HCT116 (cell line): Measurements from ENCODE around the gene CD3G. TPM values are rescaled to one million over a fixed set of nuclear protein-coding genes. Genes with fewer than 3 reads are reported as not detected.

Source experiments
- ATAC-seq: fragments of 200-7000 bp; cut with Tn5 transposase; 2 replicates; pipeline ENCODE4 v1.9.1; 2020; ENCODE audit warnings: mild to moderate bottlenecking, moderate library complexity
- BruUV-seq: library from RNA; stranded (reverse); fragments of 400-500 nt; replicated peaks from 2 replicates; lab custom pipeline; 2021; lab: Mats Ljungman, UMichigan
- CTCF ChIA-PET: fragments of 300-600 bp; sonication (Branson Sonifier 250); formaldehyde crosslinking; loops from one replicate; lab custom pipeline; 2021; ENCODE audit warnings: antibody characterized with exemption; lab: Charles Lee
- POLR2A ChIA-PET: fragments of 300-600, 350-600 bp; sonication (Branson Sonifier 250); formaldehyde crosslinking; loops from one replicate; lab custom pipeline; 2021; ENCODE audit warnings: antibody characterized with exemption; lab: Charles Lee
- RAD21 ChIA-PET, 2 experiments: fragments of 300-600 bp; sonication (Branson Sonifier 250); formaldehyde crosslinking; loops; one replicate each; lab custom pipeline; 2023; ENCODE audit warnings: low total read pairs in 2 of 2; ENCODE audit not compliant: uncharacterized antibody in 2 of 2, unreplicated experiment in 2 of 2, low non-redundant PET in 1 of 2; lab: Charles Lee
- DNase-seq: peaks from one replicate; pipeline ENCODE4 v3.0.0-alpha.2; 2010; ENCODE audit warnings: low read depth, low spot score
- H2AFZ ChIP-seq: fragments of 200-600 bp; shearing (Covaris generic), sonication (generic); 2 replicates; pipeline ENCODE4 v1.6.1; 2017; ENCODE audit warnings: low read depth, mixed run types, mixed read lengths, antibody characterized with exemption, low read length; ENCODE audit not compliant: poor library complexity, severe bottlenecking
- H3K27ac ChIP-seq: 2 replicates; pipeline ENCODE4 v1.5.1; 2012; ENCODE audit warnings: low read depth, low read length
- H3K27me3 ChIP-seq: fragments of 200-600 bp; sonication (generic); 2 replicates; pipeline ENCODE4 v1.6.1; 2016; ENCODE audit warnings: mixed run types, low read length, mixed read lengths; ENCODE audit not compliant: insufficient read depth
- H3K36me3 ChIP-seq, 2 experiments: fragments of 200-500 bp in 1 of 2; fragments of 200-600 bp in 1 of 2; sonication (Bioruptor generic) in 1 of 2; sonication (generic) in 1 of 2; 2 replicates each; pipeline versions ENCODE4 v1.5.1 to v1.6.1; 2014 to 2016; ENCODE audit warnings: low read length in 2 of 2, inconsistent platforms in 1 of 2, mixed read lengths in 1 of 2, mixed run types in 1 of 2; ENCODE audit not compliant: insufficient read depth in 2 of 2, control insufficient read depth in 1 of 2
- H3K4me1 ChIP-seq, 2 experiments: fragments of 200-600 bp in 1 of 2; sonication (generic) in 1 of 2; 2 replicates each; pipeline versions ENCODE4 v1.5.1 to v1.6.1; 2012 to 2017; ENCODE audit warnings: low read length in 2 of 2, inconsistent platforms in 1 of 2, mild to moderate bottlenecking in 1 of 2, mixed read lengths in 1 of 2, mixed run types in 1 of 2, moderate library complexity in 1 of 2; ENCODE audit not compliant: insufficient read depth in 2 of 2, control insufficient read depth in 1 of 2
- H3K4me2 ChIP-seq: fragments of 200-600 bp; sonication (generic); 2 replicates; pipeline ENCODE4 v1.6.1; 2017; ENCODE audit warnings: mixed run types, low read length, mixed read lengths
- H3K4me3 ChIP-seq, 2 experiments: fragments of 200-600 bp in 1 of 2; sonication (generic) in 1 of 2; replicated peaks in 1 of 2; 2 replicates each; pipeline ENCODE4 v1.5.1; 2011 to 2016; ENCODE audit warnings: low read length in 2 of 2, control low read depth in 1 of 2, low read depth in 1 of 2, mild to moderate bottlenecking in 1 of 2, mixed read lengths in 1 of 2, mixed run types in 1 of 2
- H3K79me2 ChIP-seq: fragments of 200-600 bp; sonication (generic); 2 replicates; pipeline ENCODE4 v1.6.1; 2017; ENCODE audit warnings: mild to moderate bottlenecking, mixed run types, low read length, moderate library complexity, mixed read lengths; ENCODE audit not compliant: insufficient read depth
- H3K9ac ChIP-seq: fragments of 200-600 bp; sonication (generic); 2 replicates; pipeline ENCODE4 v1.6.1; 2016; ENCODE audit warnings: low read length, mixed read lengths
- H3K9me2 ChIP-seq: fragments of 200-600 bp; sonication (generic), shearing (Covaris generic); 2 replicates; pipeline ENCODE4 v1.6.1; 2017; ENCODE audit warnings: mixed run types, mild to moderate bottlenecking, moderate library complexity; ENCODE audit not compliant: insufficient read depth
- H3K9me3 ChIP-seq, 2 experiments: fragments of 200-500 bp in 1 of 2; fragments of 200-600 bp in 1 of 2; sonication (Bioruptor generic) in 1 of 2; sonication (generic) in 1 of 2; 2 replicates each; pipeline ENCODE4 v1.6.1; 2014 to 2017; ENCODE audit warnings: low read length in 2 of 2, mixed read lengths in 2 of 2, inconsistent platforms in 1 of 2, low read depth in 1 of 2, mild to moderate bottlenecking in 1 of 2, mixed run types in 1 of 2, moderate library complexity in 1 of 2; ENCODE audit not compliant: control insufficient read depth in 1 of 2, insufficient read depth in 1 of 2
- H4K20me1 ChIP-seq: fragments of 200-600 bp; sonication (generic), shearing (Covaris generic); 2 replicates; pipeline ENCODE4 v1.6.1; 2017; ENCODE audit warnings: mixed run types, mild to moderate bottlenecking, moderate library complexity; ENCODE audit not compliant: insufficient read depth
- CTCF ChIP-seq, 3 experiments: fragments of 200-600 bp in 1 of 3; sonication (generic) in 1 of 3; IDR thresholded peaks in 2 of 3; conservative IDR thresholded peaks in 1 of 3; 2 replicates each; pipeline ENCODE4 v1.5.1; 2012 to 2017; ENCODE audit warnings: low read depth in 2 of 3, low read length in 2 of 3, antibody characterized with exemption in 1 of 3, borderline replicate concordance in 1 of 3, control low read depth in 1 of 3, mild to moderate bottlenecking in 1 of 3, mixed read lengths in 1 of 3, mixed run types in 1 of 3, moderate library complexity in 1 of 3; ENCODE audit not compliant: insufficient read depth in 1 of 3
- EGR1 ChIP-seq: IDR thresholded peaks from 2 replicates; pipeline ENCODE4 v1.6.1; 2012; ENCODE audit warnings: low read depth
- EZH2phosphoT487 ChIP-seq: fragments of 200-600 bp; IDR thresholded peaks from 2 replicates; pipeline ENCODE4 v1.6.1; 2018; ENCODE audit warnings: antibody characterized with exemption, borderline replicate concordance
- POLR2A ChIP-seq: IDR thresholded peaks from 2 replicates; pipeline ENCODE4 v1.7.0; 2011; ENCODE audit warnings: borderline replicate concordance; ENCODE audit not compliant: insufficient read depth, insufficient read length; ENCODE audit errors: extremely low read depth
- POLR2AphosphoS5 ChIP-seq: IDR thresholded peaks from 2 replicates; pipeline ENCODE4 v1.6.1; 2011; ENCODE audit warnings: mild to moderate bottlenecking, low read depth, low read length, moderate library complexity
- RAD21 ChIP-seq: IDR thresholded peaks from 2 replicates; pipeline ENCODE4 v1.6.1; 2012; ENCODE audit warnings: low read depth, mild to moderate bottlenecking
- YY1 ChIP-seq: IDR thresholded peaks from 2 replicates; pipeline ENCODE4 v1.6.1; 2011; ENCODE audit warnings: low read length, low read depth, moderate library complexity, mild to moderate bottlenecking; ENCODE audit not compliant: insufficient replicate concordance; ENCODE audit errors: extremely low read depth
- ZBTB33 ChIP-seq: IDR thresholded peaks from 2 replicates; pipeline ENCODE4 v1.6.1; 2011; ENCODE audit warnings: mild to moderate bottlenecking, low read length, moderate library complexity; ENCODE audit not compliant: insufficient replicate concordance; ENCODE audit errors: extremely low read depth
- ZNF274 ChIP-seq: fragments of 200-500 bp; sonication (Bioruptor generic); IDR thresholded peaks from 2 replicates; pipeline ENCODE4 v1.6.1; 2014; ENCODE audit warnings: mild to moderate bottlenecking, low read depth, low read length, inconsistent platforms
- intact Hi-C: fragments of 100-400 bp; cut with micrococcal nuclease; formaldehyde crosslinking; loops from 2 replicates; pipeline ENCODE4 v1.10.0; 2022
- total RNA-seq: library from RNA; stranded (reverse); gene quantifications from one replicate; pipeline ENCODE4 v1.2.1, GENCODE V29; 2021; ENCODE audit not compliant: unreplicated experiment
- TF ChIP-seq, protein P1 (sequence below): IDR thresholded peaks from 2 replicates; pipeline ENCODE4 v1.6.1; 2012

Gene CD3G
- total RNA-seq, 1 experiment from 2014 or later, result 0.20 TPM

GRCh38 chr11:118320515-118320914, 23.6 kb upstream of the CD3G start:
- H3K9me3 ChIP-seq, result no peaks in the 10 kb centered on the region
- no peak overlapping the region for H3K9ac ChIP-seq
- H2AFZ ChIP-seq, result no peak overlapping the region
- H3K27me3 ChIP-seq, result no peaks in the 10 kb centered on the region
- intact Hi-C loops, result no loop called here
- BruUV-seq, result no TSS peak
- ChIA-PET RAD21 (no interaction called here), POLR2A (no interaction called here), CTCF (no interaction called here)
- peaks cover 0 to 6% of the 10 kb centered on the region in 2 experiments; a peak in 2 of 4 replicates for H3K4me1 ChIP-seq
- H3K79me2 ChIP-seq, result no peaks in the 10 kb centered on the region
- DNase-seq (no peak), ATAC-seq (no peak)
- no peak for TF ChIP-seq POLR2A
- TF ChIP-seq ZBTB33, result no peak
- TF ChIP-seq EGR1, result no peak
- TF ChIP-seq, protein P1, sequence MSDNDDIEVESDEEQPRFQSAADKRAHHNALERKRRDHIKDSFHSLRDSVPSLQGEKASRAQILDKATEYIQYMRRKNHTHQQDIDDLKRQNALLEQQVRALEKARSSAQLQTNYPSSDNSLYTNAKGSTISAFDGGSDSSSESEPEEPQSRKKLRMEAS, result no peak
- no peak overlapping the region for H3K4me3 ChIP-seq
- H3K9me2 ChIP-seq, result 0 out of 2 replicates have a peak, but pooled peaks cover 2% of the 10 kb centered on the region
- H4K20me1 ChIP-seq, result no peaks in the 10 kb centered on the region
- H3K4me2 ChIP-seq, result no peak overlapping the region
- no peaks in the 10 kb centered on the region for H3K36me3 ChIP-seq
- no peak overlapping the region for H3K27ac ChIP-seq

GRCh38 chr11:118321386-118322082, 22.6 kb upstream of the CD3G start:
- intact Hi-C loops, result no loop called here
- POLR2A ChIA-PET, result no interaction called here
- Histone ChIP-seq H3K9me2 (0 out of 2 replicates have a peak, but pooled peaks cover 2% of the 10 kb centered on the region), H3K79me2 (no peaks in the 10 kb centered on the region), H4K20me1 (no peaks in the 10 kb centered on the region), H3K9me3 (no peaks in the 10 kb centered on the region), H3K4me2 (no peak overlapping the region), H3K27me3 (no peaks in the 10 kb centered on the region), H3K4me1 (peaks cover 0 to 6% of the 10 kb centered on the region in 2 experiments; a peak in 2 of 4 replicates), H3K36me3 (no peaks in the 10 kb centered on the region), H3K9ac (no peak overlapping the region), H3K4me3 (no peak overlapping the region), H2AFZ (no peak overlapping the region), H3K27ac (no peak overlapping the region)
- ATAC-seq, result no peak
- BruUV-seq, result no TSS peak
- DNase-seq, result no peak
- CTCF ChIA-PET, result interaction anchor here (1.9 kb wide), 1 partner anchor 26 kb away, joined by 4 read pairs; no protein-coding TSS in a partner anchor
- RAD21 ChIA-PET, result no interaction called here
- TF ChIP-seq POLR2AphosphoS5 (no peak), EGR1 (no peak), RAD21 (no peak), ZBTB33 (no peak), ZNF274 (no peak), EZH2phosphoT487 (no peak), YY1 (no peak), CTCF (IDR thresholded peaks at IDR 0.05 in 2 of 3, conservative IDR thresholded peaks at IDR 0.05 in 1 of 3; ENCODE audit: borderline replicate concordance in 1 of 3, insufficient read depth in 1 of 3, low read depth in 2 of 3, low read length in 2 of 3) (no peak)
- TF ChIP-seq, protein P1, result no peak
